HK-2 (cell line): ENCODE measurements around the gene ALG1.
A peak's percentile ranks its signal among the peaks of the same experiment; 100 is the strongest.
"Not testable (repeated sequence)": the region's sequence is repeated elsewhere in the genome, so short reads cannot be mapped to it uniquely, and the experiment has no call there.

Source experiments
- DNase-seq: peaks from one replicate; pipeline ENCODE4 v3.0.0-alpha.2; 2018; ENCODE audit not compliant: unreplicated experiment

The ALG1 gene

DNA sequence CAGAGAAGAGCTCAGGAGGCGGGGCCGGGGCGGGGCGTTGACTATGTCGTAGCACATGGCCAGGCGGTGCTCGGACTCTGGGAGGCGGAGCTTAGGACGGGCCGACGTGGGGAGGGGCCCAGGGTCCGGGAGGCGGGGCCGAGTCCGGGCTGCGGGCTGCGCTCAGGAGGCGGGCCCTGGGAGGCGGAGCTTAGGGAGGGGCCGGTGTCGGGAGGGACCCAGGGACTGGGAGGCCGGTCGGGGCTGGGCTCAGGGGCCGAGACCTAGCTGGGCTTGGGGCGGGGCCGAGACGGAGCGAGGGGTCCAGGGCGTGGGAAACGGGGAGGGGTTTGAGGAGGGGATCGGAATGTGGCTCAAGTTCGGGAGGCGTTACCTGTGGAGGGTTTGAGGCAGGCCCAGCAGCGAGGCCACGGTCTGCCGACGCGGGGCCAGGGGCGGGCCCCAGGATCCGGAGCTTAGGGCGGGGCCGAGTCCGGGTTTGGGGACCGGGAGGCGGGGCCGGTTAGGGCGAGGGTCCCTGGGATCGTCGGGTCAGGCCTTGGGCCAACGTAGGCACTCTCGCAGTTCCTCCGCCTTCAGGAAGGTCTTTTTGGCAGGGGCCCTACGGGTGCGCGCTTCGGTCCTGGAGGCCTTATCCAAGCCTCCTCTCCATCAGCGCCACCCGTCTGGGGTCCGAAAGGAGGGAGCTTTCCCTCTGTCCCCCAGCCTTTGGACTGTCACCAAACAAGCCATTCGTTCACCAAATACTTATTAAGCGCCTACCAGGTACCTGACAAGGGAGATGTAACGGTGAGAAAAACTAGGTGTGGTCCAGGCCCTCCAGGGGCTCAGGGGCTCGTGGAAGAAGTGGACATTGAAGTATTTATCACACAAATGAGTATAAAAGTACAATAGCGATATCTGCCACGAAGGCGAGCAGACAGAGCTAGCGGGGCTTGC lies 26.8 kb downstream of the ALG1 start:
- peak; percentile 50 for DNase-seq

GRCh38 chr16:5099174-5099573 lies 27.5 kb downstream of the ALG1 start:
- DNase-seq = not testable (repeated sequence)

GRCh38 chr16:5103296-5104032 lies 31.8 kb downstream of the ALG1 start:
- not testable (repeated sequence) for DNase-seq

DNA sequence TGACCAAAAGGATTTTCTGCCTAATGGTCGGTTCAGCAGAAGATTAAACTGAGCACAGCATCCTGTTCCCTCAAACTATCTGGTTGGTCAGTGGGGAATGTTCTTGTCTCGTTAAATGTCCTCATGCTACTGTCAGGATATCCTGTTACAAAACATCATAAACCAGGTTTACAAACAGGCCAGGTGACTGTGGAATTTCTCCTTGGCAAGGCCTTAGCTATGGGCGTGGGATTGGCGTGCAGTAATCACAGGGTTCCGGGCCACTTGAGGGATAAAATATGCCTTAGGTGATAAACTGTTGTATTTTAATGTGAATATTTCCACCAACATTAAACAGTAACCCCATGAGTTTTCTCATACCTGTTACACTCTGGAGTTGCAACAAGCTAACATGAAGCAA lies 33.4 kb downstream of the ALG1 start:
- DNase-seq = not testable (repeated sequence)

DNA sequence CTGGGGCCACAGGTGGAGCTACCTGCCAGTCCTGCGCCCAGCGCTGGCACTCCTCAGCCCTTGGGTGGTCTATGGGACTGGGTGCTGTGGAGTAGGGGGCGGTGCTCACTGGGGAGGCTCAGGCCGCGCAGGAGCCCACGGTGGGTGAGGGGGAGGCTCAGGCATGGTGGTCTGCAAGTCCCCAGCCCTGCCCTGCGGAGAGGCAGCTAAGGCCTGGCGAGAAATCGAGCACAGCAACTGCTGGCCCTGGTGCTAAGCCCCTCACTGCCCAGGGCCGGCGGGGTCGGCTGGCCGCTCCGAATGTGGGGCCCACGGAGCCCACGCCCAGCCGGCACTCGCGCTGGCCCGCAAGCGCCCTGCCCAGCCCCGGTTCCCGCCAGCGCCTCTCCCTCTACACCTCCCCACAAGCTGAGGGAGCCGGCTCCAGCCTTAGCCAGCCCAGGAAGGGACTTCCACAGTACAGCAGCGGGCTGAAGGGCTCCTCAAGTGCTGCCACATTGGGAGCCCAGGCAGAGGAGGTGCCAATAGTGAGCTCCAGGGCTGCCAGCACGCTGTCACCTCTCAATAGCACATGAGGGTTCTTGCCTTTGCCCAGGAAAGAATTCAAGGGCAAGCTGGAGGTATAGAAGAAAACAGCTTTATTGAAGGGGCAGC lies 37.0 kb downstream of the ALG1 start:
- DNase-seq = no peak

GRCh38 chr16:5110933-5111332 lies 39.3 kb downstream of the ALG1 start:
- not testable (repeated sequence) for DNase-seq

GRCh38 chr16:5116780-5117295 lies 45.2 kb downstream of the ALG1 start:
- DNase-seq = not testable (repeated sequence)

DNA sequence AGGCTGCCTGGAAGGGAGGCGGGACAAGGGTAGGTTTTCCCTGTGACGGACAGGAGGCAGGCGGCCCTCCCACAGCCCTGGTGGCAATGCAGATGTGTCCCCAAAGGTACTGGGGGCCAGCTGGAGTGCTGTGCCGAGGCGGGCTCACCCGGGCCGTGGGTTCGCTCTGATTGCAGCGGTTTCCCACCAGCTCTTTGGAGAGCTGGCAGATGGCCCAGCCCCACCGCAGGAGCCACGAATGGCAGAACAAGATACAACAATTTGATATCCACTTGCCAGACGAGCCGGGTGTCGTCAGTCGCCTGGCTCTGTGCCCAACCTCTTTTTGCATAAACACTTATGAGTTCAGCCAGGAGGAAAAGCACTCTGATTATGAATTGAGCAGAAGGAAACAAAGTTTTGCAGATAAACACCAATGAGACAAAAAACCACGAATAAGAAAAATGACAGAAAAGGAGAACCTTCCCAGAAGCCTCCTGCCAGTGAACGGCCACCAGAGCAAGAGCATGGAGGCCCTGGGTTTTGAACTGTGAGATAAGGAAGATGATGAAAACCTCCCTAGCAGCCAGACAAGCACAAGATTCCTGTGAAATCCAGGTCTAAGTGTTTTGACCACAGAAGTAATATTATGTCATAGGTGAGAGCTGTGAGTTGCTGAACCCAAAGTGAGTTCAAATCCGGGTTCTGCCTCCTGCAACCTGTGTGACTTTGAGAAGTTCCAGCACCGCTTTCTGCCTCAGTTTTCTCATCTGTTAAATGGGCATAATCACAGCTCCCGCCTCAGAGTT lies 45.9 kb downstream of the ALG1 start:
- DNase-seq = peak; percentile 2

DNA sequence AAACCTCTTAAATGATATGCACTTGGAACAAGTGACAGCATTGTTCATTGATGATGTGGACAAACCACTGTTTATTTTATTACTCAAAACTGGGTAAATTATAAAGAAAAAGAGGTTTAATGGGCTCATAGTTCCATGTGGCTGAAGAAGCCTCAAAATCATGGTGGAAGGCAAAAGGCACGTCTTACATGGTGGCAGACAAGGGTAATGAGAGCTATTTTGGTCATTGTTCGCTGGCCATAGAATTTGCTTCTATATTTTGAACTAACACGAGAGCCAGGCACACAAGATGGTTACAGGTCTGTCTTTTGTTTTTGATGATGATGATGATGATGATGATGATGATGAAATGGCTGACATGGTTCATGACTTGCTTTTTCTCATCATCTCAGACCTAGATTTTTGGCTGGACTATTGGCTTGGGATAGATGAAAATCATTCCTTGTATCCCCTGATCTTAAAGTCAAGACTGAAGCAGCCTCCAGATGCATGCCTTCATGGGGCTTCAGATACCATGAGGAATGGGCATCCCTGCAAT lies 59.9 kb downstream of the ALG1 start:
- DNase-seq = not testable (repeated sequence)

DNA sequence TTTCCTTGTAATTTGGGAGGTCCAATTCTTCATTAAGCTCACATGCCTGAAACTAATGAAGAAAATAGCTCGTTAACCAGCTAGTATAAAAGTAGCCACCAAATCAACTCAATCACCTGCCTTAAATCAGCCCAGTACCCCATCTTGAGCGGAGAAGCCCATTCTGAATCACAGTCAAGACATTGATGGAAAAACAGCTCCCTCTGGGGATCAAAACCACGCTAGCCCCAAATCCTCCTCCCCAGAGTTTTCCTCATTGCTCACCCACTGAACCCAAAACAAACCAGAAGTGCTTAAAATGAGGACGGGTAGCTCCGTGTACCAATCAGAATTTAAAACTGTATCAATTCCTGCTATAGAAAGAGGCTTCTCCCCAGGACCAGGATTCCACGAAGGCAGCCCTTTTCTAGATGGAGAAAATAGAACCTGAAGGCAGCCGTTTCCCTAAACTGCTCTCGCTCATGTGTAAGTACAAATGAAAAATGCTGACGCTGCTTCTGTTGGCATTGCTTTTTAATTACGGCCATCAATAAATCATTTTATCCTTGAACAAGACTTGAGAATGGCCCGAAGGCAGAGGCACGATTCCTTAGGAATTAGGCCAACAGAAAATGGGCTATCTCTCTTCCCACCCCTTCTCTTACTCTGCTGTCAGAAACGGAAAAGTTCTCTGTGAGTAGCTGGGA lies 61.4 kb downstream of the ALG1 start:
- not testable (repeated sequence) for DNase-seq

GRCh38 chr16:5134739-5135452 lies 63.3 kb downstream of the ALG1 start:
- DNase-seq = not testable (repeated sequence)
